K562 (cell line): Measurements from ENCODE around the gene FBXO36. TPM values are rescaled to one million over a fixed set of nuclear protein-coding genes. Genes with fewer than 3 reads are reported as not detected.

Experiments
- CTBP1 ChIP-seq: fragments of 450-650 bp; IDR thresholded peaks from 2 replicates; pipeline ENCODE4 v1.6.1; 2016; ENCODE audit warnings: borderline replicate concordance
- EHMT2 ChIP-seq: fragments of 450-650 bp; IDR thresholded peaks from 2 replicates; pipeline ENCODE4 v1.6.1; 2018; ENCODE audit warnings: antibody characterized with exemption
- EP400 ChIP-seq: fragments of 450-650 bp; IDR thresholded peaks from 2 replicates; pipeline ENCODE4 v1.6.1; 2017; ENCODE audit warnings: antibody characterized with exemption, mild to moderate bottlenecking, moderate library complexity
- HNRNPLL ChIP-seq: fragments of 200-400 bp; formaldehyde crosslinking; IDR thresholded peaks from 2 replicates; pipeline ENCODE4 v1.6.1; 2017; ENCODE audit warnings: low read length, low read depth, mild to moderate bottlenecking; ENCODE audit not compliant: poor library complexity, severe bottlenecking
- KLF16 ChIP-seq: IDR thresholded peaks from 2 replicates; pipeline ENCODE4 v1.6.1; 2016; ENCODE audit warnings: antibody characterized with exemption
- MYC ChIP-seq, 2 experiments: fragments of 250-450 bp in 1 of 2; sonication (Bioruptor Pico) in 1 of 2; IDR thresholded peaks; 2 replicates each; pipeline versions ENCODE4 v1.5.1 to v1.6.1; 2012 to 2021; ENCODE audit warnings: low read depth in 2 of 2, borderline replicate concordance in 1 of 2, improper control_type of control experiment in 1 of 2, low read length in 1 of 2, mild to moderate bottlenecking in 1 of 2, moderate library complexity in 1 of 2
- NFIX ChIP-seq: fragments of 250-450 bp; sonication (Bioruptor Pico); IDR thresholded peaks from 2 replicates; pipeline ENCODE4 v1.4.0; 2020; ENCODE audit warnings: low read depth, mild to moderate bottlenecking, moderate library complexity
- SIN3A ChIP-seq, 2 experiments: fragments of 150-350 bp in 1 of 2; IDR thresholded peaks; 2 replicates each; pipeline ENCODE4 v1.6.1; 2011 to 2016; ENCODE audit warnings: borderline replicate concordance in 2 of 2, low read depth in 2 of 2, low read length in 2 of 2, mild to moderate bottlenecking in 2 of 2, moderate library complexity in 2 of 2; ENCODE audit not compliant: control insufficient read depth in 1 of 2
- SRSF7 ChIP-seq: fragments of 200-400 bp; formaldehyde crosslinking; optimal IDR thresholded peaks from 2 replicates; pipeline ENCODE3; 2017; ENCODE audit warnings: mild to moderate bottlenecking, low read depth, low read length
- ZNF23 ChIP-seq: fragments of 250-450 bp; sonication (Bioruptor Pico); IDR thresholded peaks from 2 replicates; pipeline ENCODE4 v1.4.0; 2020; ENCODE audit warnings: mild to moderate bottlenecking
- ZNF274 ChIP-seq: IDR thresholded peaks from 2 replicates; pipeline ENCODE4 v1.6.1; 2011; ENCODE audit warnings: low read depth, mild to moderate bottlenecking, low read length, moderate library complexity, borderline replicate concordance
- polyA plus RNA-seq, 8 experiments: library from polyadenylated mRNA; depleted of rRNA in 4 of 8; stranded (reverse) in 5 of 8; unstranded in 3 of 8; fragments of >200 nt; fragmentation: Nextera tagmentation in 2 of 8; fragmentation: Illumina TruSeq in 1 of 8; extraction: Ambion mirVana in 2 of 8; extraction: Trizol in 1 of 8; gene quantifications; 2 replicates each; pipeline versions ENCODE4 v1.2.1 to v1.2.3, GENCODE V29; 2011 to 2014; ENCODE audit warnings: inconsistent platforms in 1 of 8, missing spikeins in 1 of 8
- total RNA-seq, 7 experiments: library from RNA; depleted of rRNA in 6 of 7; stranded (reverse); fragments of >200 nt in 6 of 7; fragmentation: Illumina TruSeq in 2 of 7; extraction: Trizol in 2 of 7; gene quantifications; 2 replicates each; pipeline versions ENCODE4 v1.2.1 to v1.2.3, GENCODE V29; 2011 to 2021; ENCODE audit warnings: low replicate concordance in 1 of 7
- TF ChIP-seq, protein P1 (sequence below), 2 experiments: fragments of 450-650 bp in 1 of 2; IDR thresholded peaks; 2 replicates each; pipeline ENCODE4 v1.6.1; 2011 to 2017; ENCODE audit warnings: low read depth in 2 of 2, antibody characterized with exemption in 1 of 2, borderline replicate concordance in 1 of 2, low read length in 1 of 2, mild to moderate bottlenecking in 1 of 2, mixed read lengths in 1 of 2; ENCODE audit not compliant: control insufficient read depth in 1 of 2
- TF ChIP-seq, protein P2 (sequence below): sonication (generic); formaldehyde crosslinking; IDR thresholded peaks from 2 replicates; pipeline ENCODE4 v1.8.0; 2022; ENCODE audit warnings: mild to moderate bottlenecking, missing genetic modification reagents
- TF ChIP-seq, protein P3 (sequence below), 2 experiments: IDR thresholded peaks; 2 replicates each; pipeline ENCODE4 v1.6.1; 2012; ENCODE audit warnings: improper control_type of control experiment in 2 of 2, low read depth in 2 of 2, low read length in 2 of 2, borderline replicate concordance in 1 of 2

Gene FBXO36
- total and polyA plus RNA-seq, 9 of the 15 experiments (the other 6 are each of a cell fraction or from before 2014, with no cell fraction given): 0.40 to 0.91 (median 0.58) TPM

DNA sequence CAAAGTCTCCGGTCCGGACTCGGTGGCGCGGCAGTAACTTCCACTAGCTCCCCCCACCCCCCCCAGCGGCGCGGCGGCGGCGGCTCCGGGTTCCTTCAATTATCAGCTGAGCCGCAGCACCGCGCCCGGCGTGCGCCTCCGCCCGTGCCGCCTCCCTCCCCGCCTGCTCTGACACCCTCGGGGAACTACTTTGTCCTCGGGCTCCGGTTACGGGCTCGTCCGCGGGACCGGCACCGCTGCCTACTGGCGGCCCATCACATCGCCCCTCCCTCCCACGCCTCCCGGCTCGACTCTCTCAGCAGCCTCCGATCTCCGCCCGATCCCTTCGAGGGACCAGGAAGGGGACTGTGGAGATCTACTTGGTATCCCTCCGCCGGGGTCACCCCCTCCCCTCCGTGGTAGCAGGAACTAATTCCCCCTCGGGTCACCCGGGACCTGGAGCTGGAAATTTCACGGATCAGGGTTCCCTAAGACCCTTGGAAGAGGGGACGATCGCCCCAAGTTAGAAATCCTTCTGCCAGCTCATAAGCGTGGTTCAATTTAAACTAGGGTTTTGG is 333 bp upstream of the FBXO36 start, which contains the start of gene TRIP12 (continued):
- TF ChIP-seq, protein P1, sequence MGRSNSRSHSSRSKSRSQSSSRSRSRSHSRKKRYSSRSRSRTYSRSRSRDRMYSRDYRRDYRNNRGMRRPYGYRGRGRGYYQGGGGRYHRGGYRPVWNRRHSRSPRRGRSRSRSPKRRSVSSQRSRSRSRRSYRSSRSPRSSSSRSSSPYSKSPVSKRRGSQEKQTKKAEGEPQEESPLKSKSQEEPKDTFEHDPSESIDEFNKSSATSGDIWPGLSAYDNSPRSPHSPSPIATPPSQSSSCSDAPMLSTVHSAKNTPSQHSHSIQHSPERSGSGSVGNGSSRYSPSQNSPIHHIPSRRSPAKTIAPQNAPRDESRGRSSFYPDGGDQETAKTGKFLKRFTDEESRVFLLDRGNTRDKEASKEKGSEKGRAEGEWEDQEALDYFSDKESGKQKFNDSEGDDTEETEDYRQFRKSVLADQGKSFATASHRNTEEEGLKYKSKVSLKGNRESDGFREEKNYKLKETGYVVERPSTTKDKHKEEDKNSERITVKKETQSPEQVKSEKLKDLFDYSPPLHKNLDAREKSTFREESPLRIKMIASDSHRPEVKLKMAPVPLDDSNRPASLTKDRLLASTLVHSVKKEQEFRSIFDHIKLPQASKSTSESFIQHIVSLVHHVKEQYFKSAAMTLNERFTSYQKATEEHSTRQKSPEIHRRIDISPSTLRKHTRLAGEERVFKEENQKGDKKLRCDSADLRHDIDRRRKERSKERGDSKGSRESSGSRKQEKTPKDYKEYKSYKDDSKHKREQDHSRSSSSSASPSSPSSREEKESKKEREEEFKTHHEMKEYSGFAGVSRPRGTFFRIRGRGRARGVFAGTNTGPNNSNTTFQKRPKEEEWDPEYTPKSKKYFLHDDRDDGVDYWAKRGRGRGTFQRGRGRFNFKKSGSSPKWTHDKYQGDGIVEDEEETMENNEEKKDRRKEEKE (IDR thresholded peaks at IDR 0.05; ENCODE audit: borderline replicate concordance in 1 of 2, control insufficient read depth in 1 of 2, low read depth in 2 of 2, low read length in 1 of 2): no peak
- TF ChIP-seq CTBP1 (peak; percentile 43; the same call in 1 of the 2 replicates), MYC (IDR thresholded peaks at IDR 0.05; ENCODE audit: low read depth, low read length) (no peak), MYC (CRISPR knock-in tag; IDR thresholded peaks at IDR 0.05; ENCODE audit: borderline replicate concordance, low read depth) (peak; percentile 55; the same call in 1 of the 2 replicates), EP400 (peak; percentile 79), KLF16 (no peak), SRSF7 (no peak), NFIX (CRISPR knock-in tag) (no peak), ZNF23 (CRISPR knock-in tag) (no peak), HNRNPLL (no peak), SIN3A (IDR thresholded peaks at IDR 0.05; ENCODE audit: borderline replicate concordance in 2 of 2, control insufficient read depth in 1 of 2, low read depth in 2 of 2, low read length in 2 of 2) (peak; percentile 48 to 76; a peak in 2 of 4 replicates), ZNF274 (no peak), EHMT2 (no peak)
- TF ChIP-seq, protein P2, sequence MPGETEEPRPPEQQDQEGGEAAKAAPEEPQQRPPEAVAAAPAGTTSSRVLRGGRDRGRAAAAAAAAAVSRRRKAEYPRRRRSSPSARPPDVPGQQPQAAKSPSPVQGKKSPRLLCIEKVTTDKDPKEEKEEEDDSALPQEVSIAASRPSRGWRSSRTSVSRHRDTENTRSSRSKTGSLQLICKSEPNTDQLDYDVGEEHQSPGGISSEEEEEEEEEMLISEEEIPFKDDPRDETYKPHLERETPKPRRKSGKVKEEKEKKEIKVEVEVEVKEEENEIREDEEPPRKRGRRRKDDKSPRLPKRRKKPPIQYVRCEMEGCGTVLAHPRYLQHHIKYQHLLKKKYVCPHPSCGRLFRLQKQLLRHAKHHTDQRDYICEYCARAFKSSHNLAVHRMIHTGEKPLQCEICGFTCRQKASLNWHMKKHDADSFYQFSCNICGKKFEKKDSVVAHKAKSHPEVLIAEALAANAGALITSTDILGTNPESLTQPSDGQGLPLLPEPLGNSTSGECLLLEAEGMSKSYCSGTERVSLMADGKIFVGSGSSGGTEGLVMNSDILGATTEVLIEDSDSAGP (CRISPR knock-in tag): no peak
- TF ChIP-seq, protein P3, sequence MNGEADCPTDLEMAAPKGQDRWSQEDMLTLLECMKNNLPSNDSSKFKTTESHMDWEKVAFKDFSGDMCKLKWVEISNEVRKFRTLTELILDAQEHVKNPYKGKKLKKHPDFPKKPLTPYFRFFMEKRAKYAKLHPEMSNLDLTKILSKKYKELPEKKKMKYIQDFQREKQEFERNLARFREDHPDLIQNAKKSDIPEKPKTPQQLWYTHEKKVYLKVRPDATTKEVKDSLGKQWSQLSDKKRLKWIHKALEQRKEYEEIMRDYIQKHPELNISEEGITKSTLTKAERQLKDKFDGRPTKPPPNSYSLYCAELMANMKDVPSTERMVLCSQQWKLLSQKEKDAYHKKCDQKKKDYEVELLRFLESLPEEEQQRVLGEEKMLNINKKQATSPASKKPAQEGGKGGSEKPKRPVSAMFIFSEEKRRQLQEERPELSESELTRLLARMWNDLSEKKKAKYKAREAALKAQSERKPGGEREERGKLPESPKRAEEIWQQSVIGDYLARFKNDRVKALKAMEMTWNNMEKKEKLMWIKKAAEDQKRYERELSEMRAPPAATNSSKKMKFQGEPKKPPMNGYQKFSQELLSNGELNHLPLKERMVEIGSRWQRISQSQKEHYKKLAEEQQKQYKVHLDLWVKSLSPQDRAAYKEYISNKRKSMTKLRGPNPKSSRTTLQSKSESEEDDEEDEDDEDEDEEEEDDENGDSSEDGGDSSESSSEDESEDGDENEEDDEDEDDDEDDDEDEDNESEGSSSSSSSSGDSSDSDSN (IDR thresholded peaks at IDR 0.05; ENCODE audit: borderline replicate concordance in 1 of 2, low read depth in 2 of 2, low read length in 2 of 2): peak in 1 of 2 experiments; percentile 60; a peak in 1 of 4 replicates
